Esophagus squamous epithelium (tissue), 4 donors: ENCODE data around the gene CCL17.

Experiments
- CTCF ChIP-seq, 6 experiments: fragments of 450-650 bp in 4 of 6; fragments of 200-600 bp in 2 of 6; sonication (generic) in 2 of 6; IDR thresholded peaks; one replicate each; pipeline ENCODE4 v1.5.1; 2016 to 2019; ENCODE audit warnings: antibody characterized with exemption in 6 of 6, mild to moderate bottlenecking in 4 of 6, moderate library complexity in 4 of 6
- POLR2A ChIP-seq, 4 donors: fragments of 450-650 bp; IDR thresholded peaks; one replicate each; pipeline ENCODE4 v1.6.1; 2017; ENCODE audit warnings: antibody characterized with exemption in 4 of 4, mild to moderate bottlenecking in 4 of 4, moderate library complexity in 3 of 4

GRCh38 chr16:57376313-57376818 is 28.2 kb upstream of the CCL17 start:
- TF ChIP-seq CTCF (IDR thresholded peaks at IDR 0.05) = no peak
- TF ChIP-seq POLR2A (IDR thresholded peaks at IDR 0.05) = no peak
